Stimulated activated CD4-positive, alpha-beta T cell treated with anti-CD3 and anti-CD28 coated beads, TNF-alpha, amount 100 ng/mL, for 48 hours (primary cell): ENCODE results near the gene JAK1.

Experiments used
- DNase-seq, 3 donors: peaks; one replicate each; pipeline ENCODE4 v3.0.0-alpha.2; 2020; ENCODE audit warnings: low read depth in 3 of 3

JAK1 gene

GRCh38 chr1:64866689-64867088, 99.7 kb downstream of the JAK1 start:
- no peak for DNase-seq

GRCh38 chr1:64865105-64865757, 101.1 kb downstream of the JAK1 start:
- DNase-seq, result no peak

- DNase-seq, result peak in 1 of 3 donors; percentile 2
Measured at GRCh38 chr1:64864018-64864940, 102.1 kb downstream of the JAK1 start.

GRCh38 chr1:64861611-64862010, 104.7 kb downstream of the JAK1 start:
- DNase-seq, result no peak

- no peak for DNase-seq
Measured at GRCh38 chr1:64857347-64857746, 109.0 kb downstream of the JAK1 start.

GRCh38 chr1:64856553-64856952, 109.8 kb downstream of the JAK1 start:
- no peak for DNase-seq

GRCh38 chr1:64855557-64855956, 110.8 kb downstream of the JAK1 start:
- DNase-seq, result no peak

GRCh38 chr1:64854674-64855073, 111.7 kb downstream of the JAK1 start:
- DNase-seq, result no peak

GRCh38 chr1:64851664-64852063, 114.7 kb downstream of the JAK1 start:
- DNase-seq, result no peak

GRCh38 chr1:64850846-64851245, 115.5 kb downstream of the JAK1 start:
- no peak for DNase-seq

- DNase-seq, result no peak
Measured at GRCh38 chr1:64849942-64850341, 116.4 kb downstream of the JAK1 start.

GRCh38 chr1:64848803-64849202, 117.5 kb downstream of the JAK1 start:
- DNase-seq, result no peak

- DNase-seq, result no peak
Measured at GRCh38 chr1:64848136-64848535, 118.2 kb downstream of the JAK1 start.

- DNase-seq, result no peak
Measured at GRCh38 chr1:64847666-64848065, 118.7 kb downstream of the JAK1 start.

GRCh38 chr1:64846573-64847430, 119.5 kb downstream of the JAK1 start:
- no peak for DNase-seq

- DNase-seq, result no peak
Measured at GRCh38 chr1:64845831-64846425, 120.4 kb downstream of the JAK1 start.

- no peak for DNase-seq
Measured at GRCh38 chr1:64844609-64845008, 121.7 kb downstream of the JAK1 start.

GRCh38 chr1:64844175-64844574, 122.2 kb downstream of the JAK1 start:
- no peak for DNase-seq

GRCh38 chr1:64843675-64844074, 122.7 kb downstream of the JAK1 start:
- no peak for DNase-seq

GRCh38 chr1:64842224-64842623, 124.1 kb downstream of the JAK1 start:
- no peak for DNase-seq

GRCh38 chr1:64841330-64842065, 124.9 kb downstream of the JAK1 start:
- DNase-seq, result no peak
